K562 (cell line): ENCODE results near the gene FTO. TPM values are rescaled to one million over a fixed set of nuclear protein-coding genes. Genes with fewer than 3 reads are reported as not detected.

Experiments used
- CTCFL ChIP-seq: IDR thresholded peaks from 2 replicates; pipeline ENCODE4 v1.6.1; 2011; ENCODE audit warnings: borderline replicate concordance, low read depth, mild to moderate bottlenecking, moderate library complexity, low read length; ENCODE audit not compliant: insufficient read depth, poor library complexity, severe bottlenecking
- ETV6 ChIP-seq, 3 experiments: fragments of 150-350 bp in 1 of 3; sonication (generic) in 1 of 3; formaldehyde crosslinking in 1 of 3; IDR thresholded peaks; 2 replicates each; pipeline versions ENCODE4 v1.6.1 to v1.8.0; 2014 to 2022; ENCODE audit warnings: borderline replicate concordance in 2 of 3, low read depth in 2 of 3, antibody characterized with exemption in 1 of 3, low read length in 1 of 3, mild to moderate bottlenecking in 1 of 3, missing genetic modification reagents in 1 of 3
- FOXA1 ChIP-seq: fragments of 450-650 bp; IDR thresholded peaks from 2 replicates; pipeline ENCODE4 v1.6.1; 2016; ENCODE audit warnings: mild to moderate bottlenecking, borderline replicate concordance
- MCM5 ChIP-seq: fragments of 450-650 bp; IDR thresholded peaks from 2 replicates; pipeline ENCODE4 v1.6.1; 2016; ENCODE audit warnings: low read depth
- NR2C2 ChIP-seq, 2 experiments: fragments of 200-800 bp in 1 of 2; sonication (Bioruptor generic) in 1 of 2; sonication (generic) in 1 of 2; formaldehyde crosslinking in 1 of 2; IDR thresholded peaks; 2 replicates each; pipeline versions ENCODE4 v1.6.1 to v1.8.0; 2016 to 2022; ENCODE audit warnings: mild to moderate bottlenecking in 1 of 2, missing compliant biosample characterization in 1 of 2, missing genetic modification characterization in 1 of 2, missing genetic modification reagents in 1 of 2
- POLR2AphosphoS5 ChIP-seq: IDR thresholded peaks from 2 replicates; pipeline ENCODE4 v1.6.1; 2011; ENCODE audit warnings: mild to moderate bottlenecking, low read depth, low read length, moderate library complexity; ENCODE audit not compliant: control insufficient read depth, insufficient read depth
- PURB ChIP-seq: sonication (generic); formaldehyde crosslinking; IDR thresholded peaks from 2 replicates; pipeline ENCODE4 v1.9.0; 2021; ENCODE audit warnings: low read depth, mild to moderate bottlenecking, missing genetic modification reagents
- RBM34 ChIP-seq: fragments of 200-400 bp; formaldehyde crosslinking; IDR thresholded peaks from 2 replicates; pipeline ENCODE4 v1.6.1; 2018; ENCODE audit warnings: low read length, borderline replicate concordance; ENCODE audit not compliant: insufficient read depth
- SNIP1 ChIP-seq: fragments of 450-650 bp; IDR thresholded peaks from 2 replicates; pipeline ENCODE4 v1.7.1; 2017; ENCODE audit warnings: low read depth, mild to moderate bottlenecking
- XRCC3 ChIP-seq: fragments of 450-650 bp; IDR thresholded peaks from 2 replicates; pipeline ENCODE4 v1.6.1; 2017; ENCODE audit warnings: mild to moderate bottlenecking, moderate library complexity
- XRCC5 ChIP-seq: fragments of 200-400 bp; formaldehyde crosslinking; IDR thresholded peaks from 2 replicates; pipeline ENCODE4 v1.6.1; 2017; ENCODE audit warnings: low read depth, mild to moderate bottlenecking, low read length
- ZNF324 ChIP-seq: fragments of 250-450 bp; sonication (Bioruptor Pico); IDR thresholded peaks from 2 replicates; pipeline ENCODE4 v1.4.0; 2020; ENCODE audit warnings: mild to moderate bottlenecking
- polyA plus RNA-seq, 8 experiments: library from polyadenylated mRNA; depleted of rRNA in 4 of 8; stranded (reverse) in 5 of 8; unstranded in 3 of 8; fragments of >200 nt; fragmentation: Nextera tagmentation in 2 of 8; fragmentation: Illumina TruSeq in 1 of 8; extraction: Ambion mirVana in 2 of 8; extraction: Trizol in 1 of 8; gene quantifications; 2 replicates each; pipeline versions ENCODE4 v1.2.1 to v1.2.3, GENCODE V29; 2011 to 2014; ENCODE audit warnings: inconsistent platforms in 1 of 8, missing spikeins in 1 of 8
- total RNA-seq, 7 experiments: library from RNA; depleted of rRNA in 6 of 7; stranded (reverse); fragments of >200 nt in 6 of 7; fragmentation: Illumina TruSeq in 2 of 7; extraction: Trizol in 2 of 7; gene quantifications; 2 replicates each; pipeline versions ENCODE4 v1.2.1 to v1.2.3, GENCODE V29; 2011 to 2021; ENCODE audit warnings: low replicate concordance in 1 of 7

The FTO gene
- total and polyA plus RNA-seq, 9 of the 15 experiments (the other 6 are each of a cell fraction or from before 2014, with no cell fraction given), result 11.3 to 27.7 (median 25.5) TPM

- TF ChIP-seq CTCFL, result no peak
- TF ChIP-seq PURB (CRISPR knock-in tag), result no peak
- TF ChIP-seq RBM34, result no peak
- TF ChIP-seq SNIP1, result no peak
- no peak for TF ChIP-seq POLR2AphosphoS5
- no peak for TF ChIP-seq MCM5
- TF ChIP-seq ZNF324, result no peak
- no peak for TF ChIP-seq FOXA1
- TF ChIP-seq NR2C2 (CRISPR knock-in tag; IDR thresholded peaks at IDR 0.05), result no peak
- no peak for TF ChIP-seq NR2C2 (tag; IDR thresholded peaks at IDR 0.05)
- TF ChIP-seq ETV6 (IDR thresholded peaks at IDR 0.05; ENCODE audit: borderline replicate concordance in 1 of 2, low read depth in 2 of 2, low read length in 1 of 2), result no peak
- TF ChIP-seq ETV6 (CRISPR knock-in tag; IDR thresholded peaks at IDR 0.05; ENCODE audit: borderline replicate concordance), result no peak
- TF ChIP-seq XRCC5, result no peak
- no peak for TF ChIP-seq XRCC3
- TF ChIP-seq, all 486 proteins: peak for 0
These were observed 210.0 kb downstream of the FTO start (continued) for GRCh38 chr16:53913920-53914319.
